Kidney (tissue), 14 donors: ENCODE results near the gene POGLUT3. TPM values are rescaled to one million over a fixed set of nuclear protein-coding genes. Genes with fewer than 3 reads are reported as not detected.

Experiments used
- DNase-seq, 5 donors: peaks; one replicate each; pipeline ENCODE4 v3.0.0-alpha.2; 2013 to 2020
- FAIRE-seq: peaks from 2 replicates; lab custom pipeline; 2012; peaks lifted over from hg19 to GRCh38; lab: Jason Lieb, UNC
- H3K27ac ChIP-seq, 2 donors: one replicate each; pipeline ENCODE4 v1.7.0; 2013; ENCODE audit warnings: low read depth in 2 of 2, low read length in 2 of 2, inconsistent platforms in 1 of 2
- H3K27me3 ChIP-seq: one replicate; pipeline ENCODE4 v1.7.1; 2013; ENCODE audit warnings: low read length, inconsistent platforms; ENCODE audit not compliant: control insufficient read depth, insufficient read depth
- H3K36me3 ChIP-seq, 3 donors: one replicate each; pipeline versions ENCODE4 v1.7.0 to v1.7.1; 2013; ENCODE audit warnings: low read length in 3 of 3, control low read depth in 1 of 3, inconsistent platforms in 1 of 3; ENCODE audit not compliant: insufficient read depth in 3 of 3, control insufficient read depth in 2 of 3
- H3K4me1 ChIP-seq, 3 donors: one replicate each; pipeline versions ENCODE4 v1.7.0 to v1.7.1; 2013; ENCODE audit warnings: low read length in 3 of 3, inconsistent platforms in 1 of 3, low read depth in 1 of 3; ENCODE audit not compliant: control insufficient read depth in 2 of 3, insufficient read depth in 2 of 3
- H3K4me3 ChIP-seq, 3 donors: one replicate each; pipeline versions ENCODE4 v1.7.0 to v1.8.1; 2013; ENCODE audit warnings: low read length in 3 of 3, control low read depth in 1 of 3, inconsistent platforms in 1 of 3
- H3K9ac ChIP-seq, 3 donors: one replicate each; pipeline versions ENCODE4 v1.7.0 to v1.7.1; 2013; ENCODE audit warnings: low read length in 3 of 3, control low read depth in 1 of 3, inconsistent platforms in 1 of 3
- H3K9me3 ChIP-seq, 3 donors: one replicate each; pipeline versions ENCODE4 v1.7.0 to v1.7.1; 2013; ENCODE audit warnings: low read length in 3 of 3, control low read depth in 1 of 3, inconsistent platforms in 1 of 3; ENCODE audit not compliant: control insufficient read depth in 2 of 3, insufficient read depth in 1 of 3
- CTCF ChIP-seq: IDR thresholded peaks from 3 replicates; pipeline ENCODE4 v1.5.1; 2012; ENCODE audit warnings: mild to moderate bottlenecking, moderate library complexity, borderline replicate concordance; ENCODE audit not compliant: insufficient read depth; ENCODE audit errors: extremely low read depth
- intact Hi-C: fragments of 100-400 bp; cut with DNase I; formaldehyde crosslinking; loops from one replicate; pipeline ENCODE4 v1.11.1; 2022
- polyA plus RNA-seq: library from polyadenylated mRNA; stranded (reverse); fragments of 350-450 nt; fragmentation: Illumina TruSeq; extraction: RNeasy Lipid Tissue Mini Kit (QIAGEN cat#74804); gene quantifications from one replicate; pipeline ENCODE4 v1.2.3, GENCODE V29; 2014; ENCODE audit warnings: low read depth, low replicate concordance; ENCODE audit not compliant: insufficient read depth
- total RNA-seq: library from RNA; stranded (reverse); fragmentation: NEBNext Ultra II Directional; extraction: Animal tissue kit (Norgen Biotek cat#: 25700); gene quantifications from one replicate; pipeline ENCODE4 v1.2.1, GENCODE V29; 2021
- donor health status: control.
- donor health status: control.
- donor health status: control.
- donor health status: control.
- donor health status: control.
- donor health status: DM: yes; HTN: yes; CAD: no.
- donor health status: Normal renal cell carcinoma (clear cell type).

Gene POGLUT3
- total and polyA plus RNA-seq, 2 donors from 2014 or later = 13.6 to 22.0 TPM

- peak overlapping the region; percentile 80 to 98 (median 84) for H3K4me3 ChIP-seq
- intact Hi-C loops = no loop called here
- peak overlapping the region; percentile 97 to 100 for H3K27ac ChIP-seq
- peaks cover 0 to 10% (median 4%) of the 10 kb centered on the region in 3 donors for H3K4me1 ChIP-seq
- H3K9me3 ChIP-seq = no peaks in the 10 kb centered on the region
- no peaks in the 10 kb centered on the region for H3K27me3 ChIP-seq
- DNase-seq = peak; percentile 88 to 97 (median 95)
- peak overlapping the region; percentile 69 to 96 (median 85) for H3K9ac ChIP-seq
- TF ChIP-seq CTCF = no peak
- peak; percentile 81 for FAIRE-seq
- no peaks in the 10 kb centered on the region for H3K36me3 ChIP-seq
Observed at GRCh38 chr11:108497317-108498045, 703 bp downstream of the POGLUT3 start.

GRCh38 chr11:108496643-108497256, 1.4 kb downstream of the POGLUT3 start:
- Histone ChIP-seq H3K9ac (peak overlapping the region; percentile 69 to 96 (median 85)), H3K9me3 (no peaks in the 10 kb centered on the region), H3K36me3 (no peaks in the 10 kb centered on the region), H3K27ac (peak overlapping the region; percentile 97 to 100), H3K4me1 (peaks cover 0 to 10% (median 4%) of the 10 kb centered on the region in 3 donors), H3K4me3 (peak overlapping the region; percentile 80 to 98 (median 84)), H3K27me3 (no peaks in the 10 kb centered on the region)
- no peak for TF ChIP-seq CTCF
- intact Hi-C loops = no loop called here
- DNase-seq = peak in 2 of 5 donors; percentile 29 to 30
- FAIRE-seq = no peak

GRCh38 chr11:108495326-108495725, 2.9 kb downstream of the POGLUT3 start:
- peaks cover 0 to 10% (median 4%) of the 10 kb centered on the region in 3 donors for H3K4me1 ChIP-seq
- no peak for TF ChIP-seq CTCF
- peaks cover 0 to 5% (median 0%) of the 10 kb centered on the region in 3 donors for H3K36me3 ChIP-seq
- no peak overlapping the region for H3K4me3 ChIP-seq
- H3K27me3 ChIP-seq = no peaks in the 10 kb centered on the region
- intact Hi-C loops = no loop called here
- H3K9ac ChIP-seq = no peak overlapping the region
- DNase-seq (peak in 1 of 5 donors; percentile 8), FAIRE-seq (no peak)
- no peaks in the 10 kb centered on the region for H3K9me3 ChIP-seq
- H3K27ac ChIP-seq = peak overlapping the region in 1 of 2 donors; percentile 28
